Activated naive CD8-positive, alpha-beta T cell treated with anti-CD3 and anti-CD28 coated beads, Interleukin-2, amount 50 U/mL, for 24 hours (primary cell): ENCODE results near the gene BAG5.
A peak's percentile ranks its signal among the peaks of the same experiment; 100 is the strongest.

ENCODE experiments used
- ATAC-seq: fragments of 150-1000 bp; cut with Tn5 transposase; one replicate; pipeline ENCODE4 v1.10.0; 2021
- DNase-seq: peaks from one replicate; pipeline ENCODE4 v3.0.0; 2021
- H3K27ac Mint-ChIP-seq: one replicate; pipeline ENCODE4 v1.8.0; 2021; ENCODE audit warnings: mild to moderate bottlenecking, mixed read lengths
- H3K27me3 Mint-ChIP-seq: one replicate; pipeline ENCODE4 v1.8.0; 2021; ENCODE audit warnings: mixed read lengths
- H3K36me3 Mint-ChIP-seq: one replicate; pipeline ENCODE4 v1.8.0; 2021; ENCODE audit warnings: low read depth, mixed read lengths
- H3K4me1 Mint-ChIP-seq: one replicate; pipeline ENCODE4 v1.8.0; 2021; ENCODE audit warnings: mixed read lengths
- H3K4me3 Mint-ChIP-seq: one replicate; pipeline ENCODE4 v1.8.0; 2021; ENCODE audit warnings: mild to moderate bottlenecking, moderate library complexity, mixed read lengths
- H3K9me3 Mint-ChIP-seq: one replicate; pipeline ENCODE4 v1.8.0; 2021; ENCODE audit warnings: mixed read lengths

BAG5 gene

GRCh38 chr14:103556946-103557758 lies 5.3 kb downstream of the BAG5 start:
- H3K27me3 Mint-ChIP-seq, result no peaks in the 10 kb centered on the region
- ATAC-seq, result no peak
- peaks cover 36% of the 10 kb centered on the region for H3K36me3 Mint-ChIP-seq
- no peaks in the 10 kb centered on the region for H3K9me3 Mint-ChIP-seq
- no peak overlapping the region for H3K27ac Mint-ChIP-seq
- no peak for DNase-seq
- H3K4me1 Mint-ChIP-seq, result peaks cover 47% of the 10 kb centered on the region
- no peak overlapping the region for H3K4me3 Mint-ChIP-seq

- H3K27me3 Mint-ChIP-seq, result no peaks in the 10 kb centered on the region
- no peak for ATAC-seq
- no peak overlapping the region for H3K27ac Mint-ChIP-seq
- no peak overlapping the region for H3K4me3 Mint-ChIP-seq
- H3K9me3 Mint-ChIP-seq, result no peaks in the 10 kb centered on the region
- H3K4me1 Mint-ChIP-seq, result peaks cover 35% of the 10 kb centered on the region
- DNase-seq, result no peak
- H3K36me3 Mint-ChIP-seq, result peaks cover 27% of the 10 kb centered on the region
Observed at GRCh38 chr14:103555559-103556337, 6.7 kb downstream of the BAG5 start.

- H3K27me3 Mint-ChIP-seq, result no peaks in the 10 kb centered on the region
- DNase-seq, result no peak
- no peak for ATAC-seq
- H3K9me3 Mint-ChIP-seq, result no peaks in the 10 kb centered on the region
- H3K4me3 Mint-ChIP-seq, result no peak overlapping the region
- peaks cover 4% of the 10 kb centered on the region for H3K36me3 Mint-ChIP-seq
- peaks cover 6% of the 10 kb centered on the region for H3K4me1 Mint-ChIP-seq
- no peak overlapping the region for H3K27ac Mint-ChIP-seq
Observed at GRCh38 chr14:103552846-103553210, 9.6 kb downstream of the BAG5 start.

GRCh38 chr14:103552011-103552845 lies 10.2 kb downstream of the BAG5 start:
- DNase-seq (no peak), ATAC-seq (no peak)
- Mint-ChIP-seq H3K36me3 (peaks cover 2% of the 10 kb centered on the region), H3K9me3 (no peaks in the 10 kb centered on the region), H3K4me3 (no peak overlapping the region), H3K4me1 (peaks cover 5% of the 10 kb centered on the region), H3K27ac (no peak overlapping the region), H3K27me3 (no peaks in the 10 kb centered on the region)

GRCh38 chr14:103551338-103551762 lies 11.1 kb downstream of the BAG5 start:
- no peaks in the 10 kb centered on the region for H3K9me3 Mint-ChIP-seq
- no peak for ATAC-seq
- no peak overlapping the region for H3K27ac Mint-ChIP-seq
- H3K4me1 Mint-ChIP-seq, result peaks cover 2% of the 10 kb centered on the region
- H3K4me3 Mint-ChIP-seq, result no peak overlapping the region
- no peaks in the 10 kb centered on the region for H3K27me3 Mint-ChIP-seq
- no peaks in the 10 kb centered on the region for H3K36me3 Mint-ChIP-seq
- DNase-seq, result no peak

- Mint-ChIP-seq H3K27me3 (no peaks in the 10 kb centered on the region), H3K36me3 (no peaks in the 10 kb centered on the region), H3K4me1 (no peaks in the 10 kb centered on the region), H3K27ac (no peak overlapping the region), H3K4me3 (no peak overlapping the region), H3K9me3 (no peaks in the 10 kb centered on the region)
- ATAC-seq (no peak), DNase-seq (no peak)
Observed at GRCh38 chr14:103550451-103551337, 11.8 kb downstream of the BAG5 start.

- H3K4me1 Mint-ChIP-seq, result no peaks in the 10 kb centered on the region
- no peak overlapping the region for H3K4me3 Mint-ChIP-seq
- no peaks in the 10 kb centered on the region for H3K27me3 Mint-ChIP-seq
- H3K27ac Mint-ChIP-seq, result no peak overlapping the region
- H3K36me3 Mint-ChIP-seq, result no peaks in the 10 kb centered on the region
- ATAC-seq (no peak), DNase-seq (no peak)
- no peaks in the 10 kb centered on the region for H3K9me3 Mint-ChIP-seq
Observed at GRCh38 chr14:103549361-103550311, 12.8 kb downstream of the BAG5 start.

GRCh38 chr14:103548463-103549351 lies 13.8 kb downstream of the BAG5 start:
- Mint-ChIP-seq H3K27ac (no peak overlapping the region), H3K4me3 (no peak overlapping the region), H3K4me1 (no peaks in the 10 kb centered on the region), H3K9me3 (no peaks in the 10 kb centered on the region), H3K27me3 (no peaks in the 10 kb centered on the region), H3K36me3 (no peaks in the 10 kb centered on the region)
- no peak for DNase-seq
- ATAC-seq, result no peak

GRCh38 chr14:103547941-103548462 lies 14.5 kb downstream of the BAG5 start:
- Mint-ChIP-seq H3K4me1 (no peaks in the 10 kb centered on the region), H3K27ac (no peak overlapping the region), H3K4me3 (no peak overlapping the region), H3K36me3 (no peaks in the 10 kb centered on the region), H3K9me3 (no peaks in the 10 kb centered on the region), H3K27me3 (no peaks in the 10 kb centered on the region)
- no peak for DNase-seq
- ATAC-seq, result no peak

- DNase-seq, result no peak
- Mint-ChIP-seq H3K27ac (no peak overlapping the region), H3K27me3 (no peaks in the 10 kb centered on the region), H3K4me1 (no peaks in the 10 kb centered on the region), H3K9me3 (no peaks in the 10 kb centered on the region), H3K36me3 (no peaks in the 10 kb centered on the region), H3K4me3 (no peak overlapping the region)
- ATAC-seq, result no peak
Observed at GRCh38 chr14:103547455-103547940, 15.0 kb downstream of the BAG5 start.

GRCh38 chr14:103546652-103547454 lies 15.6 kb downstream of the BAG5 start:
- no peak overlapping the region for H3K4me3 Mint-ChIP-seq
- H3K36me3 Mint-ChIP-seq, result no peaks in the 10 kb centered on the region
- ATAC-seq (peak; percentile 60), DNase-seq (peak; percentile 81)
- H3K9me3 Mint-ChIP-seq, result no peaks in the 10 kb centered on the region
- no peak overlapping the region for H3K27ac Mint-ChIP-seq
- no peaks in the 10 kb centered on the region for H3K27me3 Mint-ChIP-seq
- H3K4me1 Mint-ChIP-seq, result no peaks in the 10 kb centered on the region
